GM12892 (cell line): ENCODE results near the gene ZBTB16.

ENCODE experiments used
- POLR2A ChIP-seq: IDR thresholded peaks from 2 replicates; pipeline ENCODE4 v1.6.1; 2011; ENCODE audit warnings: low read depth, low read length, control low read depth
- TAF1 ChIP-seq: IDR thresholded peaks from 2 replicates; pipeline ENCODE4 v1.6.1; 2011; ENCODE audit warnings: low read depth, mild to moderate bottlenecking, control low read depth, low read length, borderline replicate concordance

GRCh38 chr11:114060392-114061047 is 1.0 kb downstream of the ZBTB16 start:
- TF ChIP-seq POLR2A (no peak), TAF1 (no peak)
